Measurements from ENCODE around the gene RGS6.

Gene RGS6

GRCh38 chr14:72154645-72155378 is 222.6 kb downstream of the RGS6 start:
- Histone ChIP-seq H3K36me3 (ENCODE audit: control insufficient read depth, insufficient read depth, low read length) (no peaks in the 10 kb centered on the region), H3K27me3 (ENCODE audit: control insufficient read depth, insufficient read depth, low read length) (no peaks in the 10 kb centered on the region), H3K9me3 (ENCODE audit: control insufficient read depth, insufficient read depth, low read depth, low read length) (peaks cover 28% of the 10 kb centered on the region), H3K4me1 (ENCODE audit: control insufficient read depth, insufficient read depth, low read length) (no peaks in the 10 kb centered on the region), H3K4me3 (ENCODE audit: low read depth, low read length) (no peak overlapping the region), H3K27ac (ENCODE audit: low read depth, low read length) (no peak overlapping the region), H3K9ac (ENCODE audit: low read length) (no peak overlapping the region)

- H3K4me3 ChIP-seq (ENCODE audit: low read depth, low read length): no peak overlapping the region
- no peak overlapping the region for H3K9ac ChIP-seq (ENCODE audit: low read length)
- no peaks in the 10 kb centered on the region for H3K4me1 ChIP-seq (ENCODE audit: control insufficient read depth, insufficient read depth, low read length)
- no peaks in the 10 kb centered on the region for H3K27me3 ChIP-seq (ENCODE audit: control insufficient read depth, insufficient read depth, low read length)
- peaks cover 28% of the 10 kb centered on the region for H3K9me3 ChIP-seq (ENCODE audit: control insufficient read depth, insufficient read depth, low read depth, low read length)
- H3K36me3 ChIP-seq (ENCODE audit: control insufficient read depth, insufficient read depth, low read length): no peaks in the 10 kb centered on the region
- H3K27ac ChIP-seq (ENCODE audit: low read depth, low read length): no peak overlapping the region
Observed at GRCh38 chr14:72155379-72155993, 223.3 kb downstream of the RGS6 start.

- no peak overlapping the region for H3K27ac ChIP-seq (ENCODE audit: low read depth, low read length)
- H3K9ac ChIP-seq (ENCODE audit: low read length): no peak overlapping the region
- H3K9me3 ChIP-seq (ENCODE audit: control insufficient read depth, insufficient read depth, low read depth, low read length): peaks cover 4% of the 10 kb centered on the region; the same call in 1 of the 2 replicates
- H3K27me3 ChIP-seq (ENCODE audit: control insufficient read depth, insufficient read depth, low read length): no peaks in the 10 kb centered on the region
- peaks cover 7% of the 10 kb centered on the region; the same call in 1 of the 2 replicates for H3K4me1 ChIP-seq (ENCODE audit: control insufficient read depth, insufficient read depth, low read length)
- H3K36me3 ChIP-seq (ENCODE audit: control insufficient read depth, insufficient read depth, low read length): no peaks in the 10 kb centered on the region
- no peak overlapping the region for H3K4me3 ChIP-seq (ENCODE audit: low read depth, low read length)
Observed at GRCh38 chr14:72164420-72165228, 232.4 kb downstream of the RGS6 start.

- Histone ChIP-seq H3K4me3 (ENCODE audit: low read depth, low read length) (no peak overlapping the region), H3K27ac (ENCODE audit: low read depth, low read length) (no peak overlapping the region), H3K9me3 (ENCODE audit: control insufficient read depth, insufficient read depth, low read depth, low read length) (peaks cover 4% of the 10 kb centered on the region; the same call in 1 of the 2 replicates), H3K27me3 (ENCODE audit: control insufficient read depth, insufficient read depth, low read length) (no peaks in the 10 kb centered on the region), H3K36me3 (ENCODE audit: control insufficient read depth, insufficient read depth, low read length) (no peaks in the 10 kb centered on the region), H3K9ac (ENCODE audit: low read length) (no peak overlapping the region), H3K4me1 (ENCODE audit: control insufficient read depth, insufficient read depth, low read length) (peaks cover 7% of the 10 kb centered on the region; the same call in 1 of the 2 replicates)
Observed at GRCh38 chr14:72165229-72165698, 233.0 kb downstream of the RGS6 start.

- H3K27ac ChIP-seq (ENCODE audit: low read depth, low read length): no peak overlapping the region
- no peak overlapping the region for H3K4me3 ChIP-seq (ENCODE audit: low read depth, low read length)
- no peaks in the 10 kb centered on the region for H3K27me3 ChIP-seq (ENCODE audit: control insufficient read depth, insufficient read depth, low read length)
- H3K36me3 ChIP-seq (ENCODE audit: control insufficient read depth, insufficient read depth, low read length): no peaks in the 10 kb centered on the region
- peaks cover 4% of the 10 kb centered on the region; the same call in 1 of the 2 replicates for H3K4me1 ChIP-seq (ENCODE audit: control insufficient read depth, insufficient read depth, low read length)
- H3K9me3 ChIP-seq (ENCODE audit: control insufficient read depth, insufficient read depth, low read depth, low read length): peaks cover 4% of the 10 kb centered on the region; the same call in 1 of the 2 replicates
- no peak overlapping the region for H3K9ac ChIP-seq (ENCODE audit: low read length)
Observed at GRCh38 chr14:72169521-72169920, 237.3 kb downstream of the RGS6 start.

GRCh38 chr14:72172049-72172448 is 239.8 kb downstream of the RGS6 start:
- H3K9me3 ChIP-seq (ENCODE audit: control insufficient read depth, insufficient read depth, low read depth, low read length): peaks cover under 1% of the 10 kb centered on the region; the same call in 1 of the 2 replicates
- no peak overlapping the region for H3K27ac ChIP-seq (ENCODE audit: low read depth, low read length)
- peaks cover 4% of the 10 kb centered on the region; the same call in 1 of the 2 replicates for H3K4me1 ChIP-seq (ENCODE audit: control insufficient read depth, insufficient read depth, low read length)
- H3K27me3 ChIP-seq (ENCODE audit: control insufficient read depth, insufficient read depth, low read length): no peaks in the 10 kb centered on the region
- no peaks in the 10 kb centered on the region for H3K36me3 ChIP-seq (ENCODE audit: control insufficient read depth, insufficient read depth, low read length)
- no peak overlapping the region for H3K4me3 ChIP-seq (ENCODE audit: low read depth, low read length)
- H3K9ac ChIP-seq (ENCODE audit: low read length): no peak overlapping the region

- no peak overlapping the region for H3K9ac ChIP-seq (ENCODE audit: low read length)
- no peaks in the 10 kb centered on the region for H3K27me3 ChIP-seq (ENCODE audit: control insufficient read depth, insufficient read depth, low read length)
- H3K27ac ChIP-seq (ENCODE audit: low read depth, low read length): no peak overlapping the region
- H3K36me3 ChIP-seq (ENCODE audit: control insufficient read depth, insufficient read depth, low read length): no peaks in the 10 kb centered on the region
- no peaks in the 10 kb centered on the region for H3K9me3 ChIP-seq (ENCODE audit: control insufficient read depth, insufficient read depth, low read depth, low read length)
- H3K4me1 ChIP-seq (ENCODE audit: control insufficient read depth, insufficient read depth, low read length): peaks cover 4% of the 10 kb centered on the region; the same call in 1 of the 2 replicates
- no peak overlapping the region for H3K4me3 ChIP-seq (ENCODE audit: low read depth, low read length)
Observed at GRCh38 chr14:72172597-72172996, 240.4 kb downstream of the RGS6 start.

- Histone ChIP-seq H3K36me3 (ENCODE audit: control insufficient read depth, insufficient read depth, low read length) (no peaks in the 10 kb centered on the region), H3K4me1 (ENCODE audit: control insufficient read depth, insufficient read depth, low read length) (peaks cover 4% of the 10 kb centered on the region; the same call in 1 of the 2 replicates), H3K9ac (ENCODE audit: low read length) (no peak overlapping the region), H3K27ac (ENCODE audit: low read depth, low read length) (no peak overlapping the region), H3K27me3 (ENCODE audit: control insufficient read depth, insufficient read depth, low read length) (no peaks in the 10 kb centered on the region), H3K4me3 (ENCODE audit: low read depth, low read length) (no peak overlapping the region), H3K9me3 (ENCODE audit: control insufficient read depth, insufficient read depth, low read depth, low read length) (no peaks in the 10 kb centered on the region)
Observed at GRCh38 chr14:72173038-72173720, 240.9 kb downstream of the RGS6 start.

GRCh38 chr14:72177251-72177650 is 245.0 kb downstream of the RGS6 start:
- H3K36me3 ChIP-seq (ENCODE audit: control insufficient read depth, insufficient read depth, low read length): no peaks in the 10 kb centered on the region
- H3K4me3 ChIP-seq (ENCODE audit: low read depth, low read length): no peak overlapping the region
- H3K9me3 ChIP-seq (ENCODE audit: control insufficient read depth, insufficient read depth, low read depth, low read length): peaks cover 16% of the 10 kb centered on the region
- H3K27me3 ChIP-seq (ENCODE audit: control insufficient read depth, insufficient read depth, low read length): no peaks in the 10 kb centered on the region
- H3K27ac ChIP-seq (ENCODE audit: low read depth, low read length): no peak overlapping the region
- H3K9ac ChIP-seq (ENCODE audit: low read length): no peak overlapping the region
- H3K4me1 ChIP-seq (ENCODE audit: control insufficient read depth, insufficient read depth, low read length): no peaks in the 10 kb centered on the region

GRCh38 chr14:72178517-72178916 is 246.3 kb downstream of the RGS6 start:
- Histone ChIP-seq H3K4me3 (ENCODE audit: low read depth, low read length) (no peak overlapping the region), H3K27me3 (ENCODE audit: control insufficient read depth, insufficient read depth, low read length) (no peaks in the 10 kb centered on the region), H3K36me3 (ENCODE audit: control insufficient read depth, insufficient read depth, low read length) (no peaks in the 10 kb centered on the region), H3K27ac (ENCODE audit: low read depth, low read length) (no peak overlapping the region), H3K9me3 (ENCODE audit: control insufficient read depth, insufficient read depth, low read depth, low read length) (peaks cover 16% of the 10 kb centered on the region), H3K4me1 (ENCODE audit: control insufficient read depth, insufficient read depth, low read length) (no peaks in the 10 kb centered on the region), H3K9ac (ENCODE audit: low read length) (no peak overlapping the region)
